SK-N-SH (cell line): ENCODE data around the gene ATP6V0C.

Source experiments
- CTCF ChIP-seq: fragments of 200-600 bp; sonication (generic); IDR thresholded peaks from 2 replicates; pipeline ENCODE4 v1.6.1; 2017; ENCODE audit warnings: antibody characterized with exemption, mild to moderate bottlenecking, moderate library complexity
- NRF1 ChIP-seq: IDR thresholded peaks from 2 replicates; pipeline ENCODE4 v1.6.1; 2012; ENCODE audit warnings: low read depth, mild to moderate bottlenecking, low read length
- POLR2AphosphoS5 ChIP-seq: IDR thresholded peaks from 2 replicates; pipeline ENCODE4 v1.6.1; 2012; ENCODE audit warnings: low read depth, low read length
- TF ChIP-seq, protein P1 (sequence below): IDR thresholded peaks from 2 replicates; pipeline ENCODE4; 2012

- no peak for TF ChIP-seq NRF1
- no peak for TF ChIP-seq CTCF
- TF ChIP-seq, protein P1, sequence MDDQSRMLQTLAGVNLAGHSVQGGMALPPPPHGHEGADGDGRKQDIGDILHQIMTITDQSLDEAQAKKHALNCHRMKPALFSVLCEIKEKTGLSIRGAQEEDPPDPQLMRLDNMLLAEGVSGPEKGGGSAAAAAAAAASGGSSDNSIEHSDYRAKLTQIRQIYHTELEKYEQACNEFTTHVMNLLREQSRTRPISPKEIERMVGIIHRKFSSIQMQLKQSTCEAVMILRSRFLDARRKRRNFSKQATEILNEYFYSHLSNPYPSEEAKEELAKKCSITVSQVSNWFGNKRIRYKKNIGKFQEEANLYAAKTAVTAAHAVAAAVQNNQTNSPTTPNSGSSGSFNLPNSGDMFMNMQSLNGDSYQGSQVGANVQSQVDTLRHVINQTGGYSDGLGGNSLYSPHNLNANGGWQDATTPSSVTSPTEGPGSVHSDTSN, result no peak
- TF ChIP-seq POLR2AphosphoS5, result no peak
Observed at GRCh38 chr16:2478279-2478678, 35.5 kb upstream of the ATP6V0C start.
